ENCODE data around the gene TEX10. TPM values are rescaled to one million over a fixed set of nuclear protein-coding genes. Genes with fewer than 3 reads are reported as not detected.
A peak's percentile ranks its signal among the peaks of the same experiment; 100 is the strongest.
"Not testable (repeated sequence)": the region's sequence is repeated elsewhere in the genome, so short reads cannot be mapped to it uniquely, and the experiment has no call there.

TEX10 gene
- total RNA-seq, 1 donor from 2014 or later: 43.5 TPM

- no peaks in the 10 kb centered on the region for H3K9me3 Mint-ChIP-seq (ENCODE audit: unreplicated experiment)
- H3K27me3 Mint-ChIP-seq (ENCODE audit: unreplicated experiment): peaks cover 8% of the 10 kb centered on the region
- peaks cover 12% of the 10 kb centered on the region for H3K36me3 Mint-ChIP-seq (ENCODE audit: low read depth, unreplicated experiment)
Measured at GRCh38 chr9:100340224-100340623, 12.5 kb downstream of the TEX10 start.

GRCh38 chr9:100338736-100339135 lies 14.0 kb downstream of the TEX10 start:
- not testable (repeated sequence) for H3K27me3 Mint-ChIP-seq (ENCODE audit: unreplicated experiment)

More at GRCh38 chr9:100340224-100340623, 12.5 kb downstream of the TEX10 start:
- Mint-ChIP-seq H3K4me1 (ENCODE audit: unreplicated experiment) (peaks cover 47% of the 10 kb centered on the region), H3K4me3 (ENCODE audit: unreplicated experiment) (no peak overlapping the region), H3K27ac (ENCODE audit: unreplicated experiment) (no peak overlapping the region)
- no peak for TF ChIP-seq CTCF (IDR thresholded peaks at IDR 0.05; ENCODE audit: unreplicated experiment)
- DNase-seq (ENCODE audit: low spot score): no peak

GRCh38 chr9:100324594-100325200 lies 28.0 kb downstream of the TEX10 start:
- Mint-ChIP-seq H3K27ac (ENCODE audit: unreplicated experiment) (no peak overlapping the region), H3K27me3 (ENCODE audit: unreplicated experiment) (peaks cover 1% of the 10 kb centered on the region), H3K4me3 (ENCODE audit: unreplicated experiment) (no peak overlapping the region), H3K9me3 (ENCODE audit: unreplicated experiment) (no peaks in the 10 kb centered on the region), H3K4me1 (ENCODE audit: unreplicated experiment) (no peaks in the 10 kb centered on the region), H3K36me3 (ENCODE audit: low read depth, unreplicated experiment) (no peaks in the 10 kb centered on the region)
- no peak for DNase-seq (ENCODE audit: low spot score)
- TF ChIP-seq CTCF (IDR thresholded peaks at IDR 0.05; ENCODE audit: unreplicated experiment): peak; percentile 68

More at GRCh38 chr9:100338736-100339135, 14.0 kb downstream of the TEX10 start:
- H3K27ac Mint-ChIP-seq (ENCODE audit: unreplicated experiment); H3K4me3 Mint-ChIP-seq (ENCODE audit: unreplicated experiment); DNase-seq (ENCODE audit: low spot score); H3K9me3 Mint-ChIP-seq (ENCODE audit: unreplicated experiment); H3K36me3 Mint-ChIP-seq (ENCODE audit: low read depth, unreplicated experiment): not testable (repeated sequence)
- H3K4me1 Mint-ChIP-seq (ENCODE audit: unreplicated experiment): peaks cover 48% of the 10 kb centered on the region

- DNase-seq (ENCODE audit: low spot score): peak; percentile 30
- Mint-ChIP-seq H3K36me3 (ENCODE audit: low read depth, unreplicated experiment) (peaks cover 3% of the 10 kb centered on the region), H3K27ac (ENCODE audit: unreplicated experiment) (peak overlapping the region; percentile 74), H3K4me3 (ENCODE audit: unreplicated experiment) (no peak overlapping the region), H3K9me3 (ENCODE audit: unreplicated experiment) (no peaks in the 10 kb centered on the region), H3K4me1 (ENCODE audit: unreplicated experiment) (no peaks in the 10 kb centered on the region), H3K27me3 (ENCODE audit: unreplicated experiment) (no peaks in the 10 kb centered on the region)
- TF ChIP-seq CTCF (IDR thresholded peaks at IDR 0.05; ENCODE audit: unreplicated experiment): peak; percentile 60
Measured at GRCh38 chr9:100322954-100323536, 29.7 kb downstream of the TEX10 start.

- H3K36me3 Mint-ChIP-seq (ENCODE audit: low read depth, unreplicated experiment): peaks cover 17% of the 10 kb centered on the region
- no peak overlapping the region for H3K4me3 Mint-ChIP-seq (ENCODE audit: unreplicated experiment)
- no peaks in the 10 kb centered on the region for H3K9me3 Mint-ChIP-seq (ENCODE audit: unreplicated experiment)
- H3K27me3 Mint-ChIP-seq (ENCODE audit: unreplicated experiment): no peaks in the 10 kb centered on the region
- no peak for DNase-seq (ENCODE audit: low spot score)
- no peak for TF ChIP-seq CTCF (IDR thresholded peaks at IDR 0.05; ENCODE audit: unreplicated experiment)
- no peak overlapping the region for H3K27ac Mint-ChIP-seq (ENCODE audit: unreplicated experiment)
- no peaks in the 10 kb centered on the region for H3K4me1 Mint-ChIP-seq (ENCODE audit: unreplicated experiment)
Measured at GRCh38 chr9:100317706-100318105, 35.0 kb downstream of the TEX10 start.

Data from endothelial cell (in vitro differentiated cells).